Breast epithelium (tissue), 4 donors: ENCODE measurements around the gene NFIB. TPM values are rescaled to one million over a fixed set of nuclear protein-coding genes. Genes with fewer than 3 reads are reported as not detected.
A peak's percentile ranks its signal among the peaks of the same experiment; 100 is the strongest.

ENCODE experiments used
- DNase-seq, 2 donors: peaks; one replicate each; pipeline ENCODE4 v3.0.0-alpha.2; 2019; ENCODE audit warnings: low spot score in 2 of 2
- H3K27ac ChIP-seq, 2 donors: fragments of 200-600 bp; sonication (generic) in 1 of 2; one replicate each; pipeline ENCODE4 v1.5.1; 2016 to 2019; ENCODE audit warnings: mild to moderate bottlenecking in 1 of 2
- H3K27me3 ChIP-seq, 2 donors: fragments of 200-600 bp; sonication (generic) in 1 of 2; one replicate each; pipeline versions ENCODE4 v1.5.1 to v1.6.0; 2017 to 2019; ENCODE audit warnings: control low read depth in 1 of 2, mild to moderate bottlenecking in 1 of 2
- H3K36me3 ChIP-seq: fragments of 200-600 bp; one replicate; pipeline ENCODE4 v1.5.1; 2019
- H3K4me1 ChIP-seq, 2 donors: fragments of 200-600 bp; sonication (generic); one replicate each; pipeline ENCODE4 v1.5.1; 2016 to 2019; ENCODE audit warnings: control low read depth in 1 of 2
- H3K4me3 ChIP-seq, 3 donors: fragments of 200-600 bp; sonication (generic); 1 replicate in 2 of 3; 2 replicates in 1 of 3; pipeline ENCODE4 v1.5.1; 2016 to 2019; ENCODE audit warnings: mild to moderate bottlenecking in 3 of 3, moderate library complexity in 2 of 3
- H3K9me3 ChIP-seq, 2 donors: fragments of 200-600 bp; sonication (generic) in 1 of 2; one replicate each; pipeline ENCODE4 v1.5.1; 2016 to 2019; ENCODE audit warnings: control low read depth in 1 of 2
- CTCF ChIP-seq, 3 donors: fragments of 450-650 bp; IDR thresholded peaks; one replicate each; pipeline ENCODE4 v1.5.1; 2016 to 2017; ENCODE audit warnings: antibody characterized with exemption in 3 of 3, mild to moderate bottlenecking in 3 of 3, moderate library complexity in 3 of 3
- POLR2A ChIP-seq: fragments of 450-650 bp; IDR thresholded peaks from one replicate; pipeline ENCODE4 v1.6.1; 2016; ENCODE audit warnings: antibody characterized with exemption, mild to moderate bottlenecking, moderate library complexity
- POLR2AphosphoS5 ChIP-seq, 3 donors: sonication (generic); formaldehyde crosslinking; IDR thresholded peaks; one replicate each; pipeline ENCODE4 v1.6.1; 2017; ENCODE audit warnings: antibody characterized with exemption in 3 of 3
- intact Hi-C: fragments of 100-400 bp; cut with DNase I; formaldehyde crosslinking; loops from one replicate; pipeline ENCODE4 v1.15.1; 2023; ENCODE audit warnings: low total_unique reads
- total RNA-seq, 3 donors: library from RNA; depleted of rRNA; stranded (reverse); fragments of >200 nt; gene quantifications; one replicate each; pipeline ENCODE4 v1.1.0, GENCODE V29; 2016

NFIB gene
- total RNA-seq, 3 donors from 2014 or later = 95.2 to 237 (median 105) TPM

- H3K4me3 ChIP-seq = no peak overlapping the region
- TF ChIP-seq CTCF (IDR thresholded peaks at IDR 0.05) (no peak), POLR2A (no peak), POLR2AphosphoS5 (IDR thresholded peaks at IDR 0.05) (no peak)
- H3K27me3 ChIP-seq = no peaks in the 10 kb centered on the region
- no peak for DNase-seq
- H3K4me1 ChIP-seq = no peaks in the 10 kb centered on the region
- H3K9me3 ChIP-seq = no peaks in the 10 kb centered on the region
- intact Hi-C loops = no loop called here
- H3K36me3 ChIP-seq = no peaks in the 10 kb centered on the region
- peak overlapping the region; percentile 76 to 86 for H3K27ac ChIP-seq
Measured at GRCh38 chr9:14095277-14095676, 218.7 kb downstream of the NFIB start.

DNA sequence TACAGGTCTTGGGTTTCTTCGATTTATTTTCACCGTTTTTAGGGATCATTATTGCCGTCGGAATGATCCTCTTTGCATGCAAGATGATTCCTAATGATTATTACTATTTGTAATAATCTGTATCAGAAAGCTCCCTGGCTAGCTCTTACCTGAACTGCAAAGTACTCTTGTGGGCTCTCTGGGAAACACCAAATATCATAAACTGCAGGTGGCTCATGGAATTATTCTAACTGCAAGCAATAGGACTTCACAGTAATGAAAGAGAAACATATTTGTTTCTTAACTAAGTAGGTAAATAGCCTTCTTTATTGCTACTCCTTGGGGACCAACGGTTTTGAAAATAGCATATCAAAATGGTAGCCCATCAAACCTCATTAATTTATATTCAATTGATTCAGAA is 219.4 kb downstream of the NFIB start:
- no peaks in the 10 kb centered on the region for H3K27me3 ChIP-seq
- H3K36me3 ChIP-seq = no peaks in the 10 kb centered on the region
- intact Hi-C loops = no loop called here
- H3K9me3 ChIP-seq = no peaks in the 10 kb centered on the region
- H3K27ac ChIP-seq = no peak overlapping the region
- TF ChIP-seq CTCF (IDR thresholded peaks at IDR 0.05) (no peak), POLR2A (no peak), POLR2AphosphoS5 (IDR thresholded peaks at IDR 0.05) (no peak)
- no peaks in the 10 kb centered on the region for H3K4me1 ChIP-seq
- no peak overlapping the region for H3K4me3 ChIP-seq
- no peak for DNase-seq

GRCh38 chr9:14092344-14092743 is 221.6 kb downstream of the NFIB start:
- no peak for DNase-seq
- no peaks in the 10 kb centered on the region for H3K9me3 ChIP-seq
- no peaks in the 10 kb centered on the region for H3K36me3 ChIP-seq
- intact Hi-C loops = no loop called here
- no peak overlapping the region for H3K27ac ChIP-seq
- no peaks in the 10 kb centered on the region for H3K27me3 ChIP-seq
- H3K4me1 ChIP-seq = no peaks in the 10 kb centered on the region
- H3K4me3 ChIP-seq = no peak overlapping the region
- TF ChIP-seq CTCF (IDR thresholded peaks at IDR 0.05) (no peak), POLR2A (no peak), POLR2AphosphoS5 (IDR thresholded peaks at IDR 0.05) (no peak)

DNA sequence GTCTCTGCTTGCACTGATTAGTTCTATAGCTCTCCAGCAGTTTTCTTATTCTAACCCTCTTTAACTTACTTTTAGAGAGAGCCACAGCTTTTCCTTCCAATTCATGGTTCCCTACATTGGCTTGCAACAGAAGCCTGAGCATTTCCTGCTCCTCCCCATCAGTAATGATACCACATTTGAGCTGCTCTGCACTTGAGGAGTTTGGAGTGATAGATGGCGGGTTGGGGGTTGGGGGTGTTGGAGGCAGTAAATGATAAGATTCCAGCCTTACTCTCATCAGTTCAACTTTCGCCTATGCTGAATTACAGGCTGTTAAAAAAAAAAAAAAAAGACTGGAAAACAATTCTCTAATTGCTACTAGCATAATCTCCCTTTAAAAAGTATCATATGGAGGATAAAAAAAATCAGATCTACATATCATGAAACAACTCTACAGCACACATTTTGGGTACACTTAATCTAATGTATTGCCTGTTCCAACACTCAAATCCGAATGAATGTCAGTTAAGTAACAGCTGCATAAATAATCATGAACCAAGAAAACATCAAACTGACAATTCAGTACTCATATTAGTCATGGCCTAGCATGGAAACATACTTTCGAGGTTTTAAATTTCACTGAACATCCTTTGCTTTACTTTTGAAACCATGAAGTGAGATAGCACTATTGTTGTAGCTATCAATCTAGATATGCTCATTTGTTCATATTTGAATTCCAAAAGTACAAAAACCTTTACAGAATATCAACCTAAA is 224.7 kb downstream of the NFIB start:
- Histone ChIP-seq H3K4me1 (no peaks in the 10 kb centered on the region), H3K4me3 (no peak overlapping the region), H3K36me3 (no peaks in the 10 kb centered on the region), H3K27me3 (no peaks in the 10 kb centered on the region), H3K27ac (no peak overlapping the region), H3K9me3 (no peaks in the 10 kb centered on the region)
- TF ChIP-seq POLR2A (no peak), POLR2AphosphoS5 (IDR thresholded peaks at IDR 0.05) (no peak), CTCF (IDR thresholded peaks at IDR 0.05) (no peak)
- DNase-seq = no peak
- intact Hi-C loops = no loop called here

- no peaks in the 10 kb centered on the region for H3K27me3 ChIP-seq
- DNase-seq = no peak
- no peaks in the 10 kb centered on the region for H3K36me3 ChIP-seq
- no peak overlapping the region for H3K27ac ChIP-seq
- H3K9me3 ChIP-seq = no peaks in the 10 kb centered on the region
- intact Hi-C loops = no loop called here
- H3K4me1 ChIP-seq = no peaks in the 10 kb centered on the region
- TF ChIP-seq POLR2AphosphoS5 (IDR thresholded peaks at IDR 0.05) (no peak), POLR2A (no peak), CTCF (IDR thresholded peaks at IDR 0.05) (no peak)
- H3K4me3 ChIP-seq = no peak overlapping the region
Measured at GRCh38 chr9:14087576-14087975, 226.4 kb downstream of the NFIB start.
